Ishikawa (cell line): ENCODE measurements around the gene TSTD1.

Experiments used
- CEBPB ChIP-seq: IDR thresholded peaks from 2 replicates; pipeline ENCODE4 v1.6.1; 2012
- CREB1 ChIP-seq: IDR thresholded peaks from 2 replicates; pipeline ENCODE4 v1.6.1; 2012; ENCODE audit warnings: low read depth
- EGR1 ChIP-seq: IDR thresholded peaks from 2 replicates; pipeline ENCODE4 v1.6.1; 2012
- EP300 ChIP-seq: IDR thresholded peaks from 2 replicates; pipeline ENCODE4 v1.6.1; 2012; ENCODE audit warnings: borderline replicate concordance
- FOXM1 ChIP-seq: IDR thresholded peaks from 2 replicates; pipeline ENCODE4 v1.6.1; 2012; ENCODE audit warnings: low read depth, borderline replicate concordance
- NFIC ChIP-seq: IDR thresholded peaks from 2 replicates; pipeline ENCODE4 v1.6.1; 2012
- RAD21 ChIP-seq: IDR thresholded peaks from 2 replicates; pipeline ENCODE4 v1.6.1; 2012; ENCODE audit warnings: low read depth
- TAF1 ChIP-seq: IDR thresholded peaks from 2 replicates; pipeline ENCODE4 v1.6.1; 2012; ENCODE audit warnings: low read depth, mild to moderate bottlenecking
- TCF12 ChIP-seq: IDR thresholded peaks from 2 replicates; pipeline ENCODE4 v1.6.1; 2012; ENCODE audit warnings: low read depth
- TEAD4 ChIP-seq: IDR thresholded peaks from 2 replicates; pipeline ENCODE4 v1.6.1; 2012
- YY1 ChIP-seq: IDR thresholded peaks from 2 replicates; pipeline ENCODE4 v1.6.1; 2012; ENCODE audit warnings: low read depth
- ZBTB7A ChIP-seq: IDR thresholded peaks from 2 replicates; pipeline ENCODE4 v1.6.1; 2012; ENCODE audit warnings: low read depth
- TF ChIP-seq, protein P1 (sequence below): IDR thresholded peaks from 2 replicates; pipeline ENCODE4 v1.6.1; 2012
- TF ChIP-seq, protein P2 (sequence below): IDR thresholded peaks from 2 replicates; pipeline ENCODE4 v1.6.1; 2012; ENCODE audit warnings: low read depth, mild to moderate bottlenecking
- TF ChIP-seq, protein P3 (sequence below): IDR thresholded peaks from 2 replicates; pipeline ENCODE4 v1.6.1; 2012

TSTD1 gene

DNA sequence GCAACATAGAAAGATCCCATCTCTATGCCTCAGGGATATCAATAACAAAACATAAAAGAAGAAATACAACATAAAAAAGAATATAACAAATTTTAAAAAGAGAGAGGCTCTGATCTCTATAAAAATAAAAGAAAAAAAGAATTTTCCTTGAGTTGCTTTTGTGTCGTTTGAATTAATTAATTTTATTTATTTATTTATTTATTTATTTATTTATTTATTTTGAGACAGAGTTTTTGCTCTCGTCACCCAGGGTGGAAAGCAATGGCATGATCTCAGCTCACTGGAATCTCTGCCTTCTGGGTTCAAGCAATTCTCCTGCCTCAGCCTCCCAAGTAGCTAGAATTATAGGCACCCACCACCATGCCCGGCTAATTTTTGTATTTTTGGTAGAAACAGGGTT, 26.3 kb downstream of the TSTD1 start:
- TF ChIP-seq TAF1: no peak
- no peak for TF ChIP-seq TCF12
- TF ChIP-seq NFIC: no peak
- TF ChIP-seq ZBTB7A: no peak
- no peak for TF ChIP-seq FOXM1
- TF ChIP-seq EGR1: no peak
- no peak for TF ChIP-seq CEBPB
- TF ChIP-seq TEAD4: no peak
- TF ChIP-seq, protein P1, sequence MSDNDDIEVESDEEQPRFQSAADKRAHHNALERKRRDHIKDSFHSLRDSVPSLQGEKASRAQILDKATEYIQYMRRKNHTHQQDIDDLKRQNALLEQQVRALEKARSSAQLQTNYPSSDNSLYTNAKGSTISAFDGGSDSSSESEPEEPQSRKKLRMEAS: no peak
- TF ChIP-seq, protein P2, sequence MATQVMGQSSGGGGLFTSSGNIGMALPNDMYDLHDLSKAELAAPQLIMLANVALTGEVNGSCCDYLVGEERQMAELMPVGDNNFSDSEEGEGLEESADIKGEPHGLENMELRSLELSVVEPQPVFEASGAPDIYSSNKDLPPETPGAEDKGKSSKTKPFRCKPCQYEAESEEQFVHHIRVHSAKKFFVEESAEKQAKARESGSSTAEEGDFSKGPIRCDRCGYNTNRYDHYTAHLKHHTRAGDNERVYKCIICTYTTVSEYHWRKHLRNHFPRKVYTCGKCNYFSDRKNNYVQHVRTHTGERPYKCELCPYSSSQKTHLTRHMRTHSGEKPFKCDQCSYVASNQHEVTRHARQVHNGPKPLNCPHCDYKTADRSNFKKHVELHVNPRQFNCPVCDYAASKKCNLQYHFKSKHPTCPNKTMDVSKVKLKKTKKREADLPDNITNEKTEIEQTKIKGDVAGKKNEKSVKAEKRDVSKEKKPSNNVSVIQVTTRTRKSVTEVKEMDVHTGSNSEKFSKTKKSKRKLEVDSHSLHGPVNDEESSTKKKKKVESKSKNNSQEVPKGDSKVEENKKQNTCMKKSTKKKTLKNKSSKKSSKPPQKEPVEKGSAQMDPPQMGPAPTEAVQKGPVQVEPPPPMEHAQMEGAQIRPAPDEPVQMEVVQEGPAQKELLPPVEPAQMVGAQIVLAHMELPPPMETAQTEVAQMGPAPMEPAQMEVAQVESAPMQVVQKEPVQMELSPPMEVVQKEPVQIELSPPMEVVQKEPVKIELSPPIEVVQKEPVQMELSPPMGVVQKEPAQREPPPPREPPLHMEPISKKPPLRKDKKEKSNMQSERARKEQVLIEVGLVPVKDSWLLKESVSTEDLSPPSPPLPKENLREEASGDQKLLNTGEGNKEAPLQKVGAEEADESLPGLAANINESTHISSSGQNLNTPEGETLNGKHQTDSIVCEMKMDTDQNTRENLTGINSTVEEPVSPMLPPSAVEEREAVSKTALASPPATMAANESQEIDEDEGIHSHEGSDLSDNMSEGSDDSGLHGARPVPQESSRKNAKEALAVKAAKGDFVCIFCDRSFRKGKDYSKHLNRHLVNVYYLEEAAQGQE: no peak
- TF ChIP-seq, protein P3, sequence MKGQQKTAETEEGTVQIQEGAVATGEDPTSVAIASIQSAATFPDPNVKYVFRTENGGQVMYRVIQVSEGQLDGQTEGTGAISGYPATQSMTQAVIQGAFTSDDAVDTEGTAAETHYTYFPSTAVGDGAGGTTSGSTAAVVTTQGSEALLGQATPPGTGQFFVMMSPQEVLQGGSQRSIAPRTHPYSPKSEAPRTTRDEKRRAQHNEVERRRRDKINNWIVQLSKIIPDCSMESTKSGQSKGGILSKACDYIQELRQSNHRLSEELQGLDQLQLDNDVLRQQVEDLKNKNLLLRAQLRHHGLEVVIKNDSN: no peak
- no peak for TF ChIP-seq CREB1
- TF ChIP-seq YY1: no peak
- TF ChIP-seq EP300: no peak
- TF ChIP-seq RAD21: no peak

DNA sequence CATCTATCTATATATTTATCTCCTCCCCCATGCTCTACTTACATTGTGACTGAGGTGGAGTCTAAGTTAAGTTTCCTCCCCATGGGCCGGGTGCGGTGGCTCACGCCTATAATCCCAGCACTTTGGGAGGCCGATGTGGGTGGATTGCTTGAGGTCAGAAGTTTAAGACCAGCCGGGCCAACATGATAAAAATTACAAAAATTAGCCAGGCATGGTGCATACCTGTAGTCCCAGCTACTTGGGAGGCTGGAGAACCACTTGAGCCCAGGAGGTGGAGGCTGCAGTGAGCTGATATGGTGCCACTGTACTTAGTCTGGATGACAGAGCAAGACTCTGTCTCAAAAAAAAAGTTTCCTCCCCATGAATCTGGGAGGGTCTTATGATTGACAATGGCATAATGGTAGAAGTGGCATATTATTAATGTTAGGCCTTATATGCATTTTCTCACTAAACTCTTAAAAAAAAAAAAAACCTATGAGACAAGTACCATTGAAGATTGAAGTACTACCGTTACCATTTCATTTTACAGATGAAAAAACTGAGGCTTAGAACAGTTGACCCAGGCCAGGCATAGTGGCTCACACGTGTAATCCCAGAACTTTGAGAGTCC, 29.1 kb downstream of the TSTD1 start:
- no peak for TF ChIP-seq YY1
- no peak for TF ChIP-seq TEAD4
- TF ChIP-seq TCF12: no peak
- no peak for TF ChIP-seq CREB1
- no peak for TF ChIP-seq EP300
- TF ChIP-seq, protein P2: no peak
- TF ChIP-seq NFIC: no peak
- no peak for TF ChIP-seq EGR1
- no peak for TF ChIP-seq RAD21
- no peak for TF ChIP-seq TAF1
- no peak for TF ChIP-seq CEBPB
- TF ChIP-seq, protein P1: no peak
- no peak for TF ChIP-seq FOXM1

DNA sequence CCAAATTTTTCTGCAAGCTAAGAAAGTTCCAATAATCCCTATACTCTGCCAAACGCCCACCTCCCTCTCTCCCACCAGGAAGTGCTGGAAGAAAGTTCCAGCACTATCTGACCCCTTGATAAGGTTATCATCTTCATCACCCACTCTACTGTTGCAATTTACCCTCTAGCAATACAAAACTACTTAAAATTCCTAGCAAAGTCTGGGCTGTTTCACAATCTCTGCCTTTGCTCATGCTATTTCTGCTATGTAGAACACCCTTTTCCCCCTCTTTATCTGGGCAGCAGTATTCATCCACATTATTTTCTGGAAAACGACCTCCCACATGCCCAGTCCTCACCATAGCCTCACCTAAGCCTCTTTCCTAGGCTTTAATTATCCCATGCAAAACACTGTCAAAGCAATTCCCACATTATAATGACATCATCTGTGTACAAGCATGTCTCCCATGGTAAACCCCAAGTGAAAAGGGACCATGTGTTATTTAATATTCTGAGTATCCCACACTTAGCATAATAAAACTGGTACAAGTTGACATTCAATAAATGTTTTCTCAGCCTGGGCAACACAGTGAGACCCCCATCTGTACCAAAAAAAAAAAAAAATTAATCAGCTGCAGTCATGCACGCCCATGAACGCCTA, 29.8 kb downstream of the TSTD1 start:
- TF ChIP-seq TCF12 (no peak), RAD21 (no peak), CREB1 (no peak), ZBTB7A (no peak), NFIC (no peak), TEAD4 (no peak), EGR1 (no peak), YY1 (no peak), EP300 (no peak), FOXM1 (no peak), CEBPB (no peak), TAF1 (no peak)
- TF ChIP-seq, protein P3: no peak
- TF ChIP-seq, protein P2: no peak
- TF ChIP-seq, protein P1: no peak

DNA sequence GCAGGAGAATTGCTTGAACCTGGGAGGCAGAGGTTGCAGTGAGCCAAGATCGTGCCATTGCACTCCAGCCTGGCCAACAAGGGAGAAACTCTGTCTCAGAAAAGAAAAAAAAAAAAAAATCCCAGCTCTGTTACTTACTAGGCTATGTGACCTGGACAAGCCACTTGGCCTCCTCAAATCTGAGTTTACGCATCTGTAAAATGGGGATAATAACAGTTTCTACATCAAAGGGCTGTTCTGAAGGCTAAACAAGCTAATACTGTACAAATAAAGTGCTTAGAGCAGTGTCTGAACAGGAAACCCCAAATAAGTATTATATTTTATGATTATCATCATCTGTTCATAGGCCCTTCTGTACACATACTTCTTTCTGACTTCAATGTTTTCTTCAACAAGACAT, 31.4 kb downstream of the TSTD1 start:
- TF ChIP-seq YY1 (no peak), FOXM1 (no peak), EGR1 (no peak), TEAD4 (no peak), CREB1 (no peak), ZBTB7A (no peak), NFIC (no peak), TAF1 (no peak), EP300 (no peak), RAD21 (no peak), CEBPB (no peak), TCF12 (no peak)
- TF ChIP-seq, protein P1: no peak
- TF ChIP-seq, protein P3: no peak
- TF ChIP-seq, protein P2: no peak
